ENCODE measurements around the gene TSPYL6. TPM values are rescaled to one million over a fixed set of nuclear protein-coding genes. Genes with fewer than 3 reads are reported as not detected.

The TSPYL6 gene
- total RNA-seq, 1 experiment from 2014 or later = not detected

- ChIA-PET CTCF (no interaction called here), POLR2A (no interaction called here)
- no peak for TF ChIP-seq REST (IDR thresholded peaks at IDR 0.05; ENCODE audit: insufficient read depth in 1 of 2, low read depth in 2 of 2, low read length in 1 of 2)
- no peak for TF ChIP-seq CTCF (IDR thresholded peaks at IDR 0.05)
- no peak for TF ChIP-seq POLR2AphosphoS5 (IDR thresholded peaks at IDR 0.05; ENCODE audit: low read depth, low read length)
- no peaks in the 10 kb centered on the region for H3K4me1 ChIP-seq (ENCODE audit: control insufficient read depth, insufficient read depth, low read length)
- DNase-seq (ENCODE audit: low read depth, low spot score) = no peak
- BruUV-seq (replicated peaks) = no TSS peak
- in situ Hi-C loops (cut with HindIII; ENCODE audit: low pct_unique_long_range_greater_than_20kb, low sequenced_read_pairs) (no loop called here), intact Hi-C loops (cut with micrococcal nuclease; ENCODE audit: unreplicated experiment) (no loop called here)
- ATAC-seq = no peak
- peaks cover 1% of the 10 kb centered on the region; the same call in 1 of the 2 replicates for H3K27me3 ChIP-seq (ENCODE audit: control insufficient read depth, insufficient read depth, low read length)
- H3K4me3 ChIP-seq (ENCODE audit: low read depth in 2 of 2, low read length in 2 of 2) = no peak overlapping the region
- H3K9me3 ChIP-seq (ENCODE audit: control insufficient read depth, insufficient read depth, low read depth, low read length) = peaks cover 4% of the 10 kb centered on the region; the same call in 1 of the 2 replicates
- no peaks in the 10 kb centered on the region for H3K36me3 ChIP-seq (ENCODE audit: control insufficient read depth, insufficient read depth, low read length)
- H3K27ac ChIP-seq (ENCODE audit: low read length) = no peak overlapping the region
Observed at GRCh38 chr2:54240515-54241469, 15.2 kb downstream of the TSPYL6 start.

DNA sequence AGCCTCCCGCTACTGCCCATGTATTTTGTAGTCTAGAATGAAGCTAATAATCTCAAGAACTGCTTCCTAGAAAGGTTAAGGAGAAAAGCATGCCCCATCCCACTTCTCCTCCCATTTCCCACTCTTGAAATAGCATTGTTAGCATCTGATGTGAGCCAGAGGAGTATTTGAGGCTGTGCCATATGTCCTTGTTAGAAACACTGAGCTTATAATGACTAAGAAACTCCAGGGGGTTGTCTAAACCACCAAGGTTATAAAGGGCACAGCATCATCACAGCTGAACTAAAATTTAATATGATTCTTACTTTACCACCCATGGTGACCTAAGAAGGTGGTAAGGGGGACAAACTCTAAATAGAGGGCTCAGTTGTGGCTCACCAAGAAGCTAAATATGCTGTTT lies 16.6 kb downstream of the TSPYL6 start:
- Histone ChIP-seq H3K9me3 (ENCODE audit: control insufficient read depth, insufficient read depth, low read depth, low read length) (peaks cover 4% of the 10 kb centered on the region; the same call in 1 of the 2 replicates), H3K4me3 (ENCODE audit: low read depth in 2 of 2, low read length in 2 of 2) (no peak overlapping the region), H3K36me3 (ENCODE audit: control insufficient read depth, insufficient read depth, low read length) (no peaks in the 10 kb centered on the region), H3K27me3 (ENCODE audit: control insufficient read depth, insufficient read depth, low read length) (no peaks in the 10 kb centered on the region), H3K27ac (ENCODE audit: low read length) (no peak overlapping the region), H3K4me1 (ENCODE audit: control insufficient read depth, insufficient read depth, low read length) (no peaks in the 10 kb centered on the region)
- ChIA-PET CTCF (no interaction called here), POLR2A (no interaction called here)
- in situ Hi-C loops (cut with HindIII; ENCODE audit: low pct_unique_long_range_greater_than_20kb, low sequenced_read_pairs) (no loop called here), intact Hi-C loops (cut with micrococcal nuclease; ENCODE audit: unreplicated experiment) (no loop called here)
- no peak for DNase-seq (ENCODE audit: low read depth, low spot score)
- ATAC-seq = no peak
- TF ChIP-seq SIN3A (IDR thresholded peaks at IDR 0.05; ENCODE audit: borderline replicate concordance, insufficient read depth, low read depth, low read length) (no peak), REST (IDR thresholded peaks at IDR 0.05; ENCODE audit: insufficient read depth in 1 of 2, low read depth in 2 of 2, low read length in 1 of 2) (no peak), TCF7L2 (IDR thresholded peaks at IDR 0.05; ENCODE audit: low read depth, low read length) (no peak), CTCF (IDR thresholded peaks at IDR 0.05) (no peak), POLR2AphosphoS5 (IDR thresholded peaks at IDR 0.05; ENCODE audit: low read depth, low read length) (no peak)
- BruUV-seq (replicated peaks) = no TSS peak
